Natural killer cell (primary cell): ENCODE measurements around the gene GPR35. TPM values are rescaled to one million over a fixed set of nuclear protein-coding genes. Genes with fewer than 3 reads are reported as not detected.

ENCODE experiments used
- ATAC-seq, 3 donors: fragments of 150-1000 bp in 2 of 3; fragments of 200-7000 bp in 1 of 3; cut with Tn5 transposase; 1 replicate in 1 of 3; 2 replicates in 2 of 3; pipeline ENCODE4 v1.10.0; 2021; ENCODE audit warnings: mild to moderate bottlenecking in 2 of 3, moderate library complexity in 2 of 3
- DNase-seq, 2 donors: peaks; one replicate each; pipeline versions ENCODE4 v3.0.0 to v3.0.0-alpha.2; 2013 to 2021; ENCODE audit warnings: mixed read lengths in 1 of 2
- H3K27ac ChIP-seq: one replicate; pipeline ENCODE4 v1.5.1; 2013; ENCODE audit warnings: mild to moderate bottlenecking, low read length
- H3K27me3 ChIP-seq: one replicate; pipeline ENCODE4 v1.6.1; 2013; ENCODE audit warnings: low read length; ENCODE audit not compliant: control insufficient read depth, insufficient read depth
- H3K36me3 ChIP-seq: one replicate; pipeline ENCODE4 v1.6.1; 2013; ENCODE audit warnings: low read length; ENCODE audit not compliant: control insufficient read depth, insufficient read depth
- H3K4me1 ChIP-seq: one replicate; pipeline ENCODE4 v1.6.1; 2013; ENCODE audit warnings: low read length; ENCODE audit not compliant: control insufficient read depth, insufficient read depth
- H3K4me3 ChIP-seq: one replicate; pipeline ENCODE4 v1.5.1; 2013; ENCODE audit warnings: low read length
- H3K9me3 ChIP-seq: one replicate; pipeline ENCODE4 v1.6.1; 2013; ENCODE audit warnings: low read length; ENCODE audit not compliant: control insufficient read depth, insufficient read depth
- H3K27ac Mint-ChIP-seq, 2 donors: one replicate each; pipeline ENCODE4 v1.8.0; 2022; ENCODE audit warnings: mild to moderate bottlenecking in 2 of 2, mixed read lengths in 2 of 2, moderate library complexity in 1 of 2
- H3K27me3 Mint-ChIP-seq, 2 donors: one replicate each; pipeline ENCODE4 v1.8.0; 2022; ENCODE audit warnings: low read depth in 2 of 2, mixed read lengths in 2 of 2
- H3K36me3 Mint-ChIP-seq: one replicate; pipeline ENCODE4 v1.8.0; 2022; ENCODE audit warnings: mixed read lengths
- H3K4me1 Mint-ChIP-seq, 2 donors: one replicate each; pipeline ENCODE4 v1.8.0; 2022; ENCODE audit warnings: mixed read lengths in 2 of 2
- H3K4me3 Mint-ChIP-seq: one replicate; pipeline ENCODE4 v1.8.0; 2022; ENCODE audit warnings: mild to moderate bottlenecking, moderate library complexity, mixed read lengths
- H3K9me3 Mint-ChIP-seq, 2 donors: one replicate each; pipeline ENCODE4 v1.8.0; 2022; ENCODE audit warnings: mixed read lengths in 2 of 2
- WGBS: methylation state at CpG from one replicate; pipeline ENCODE4 v1.1.7; 2013; ENCODE audit warnings: missing lambda C conversion rate; ENCODE audit not compliant: insufficient coverage; 5-methylcytosine and 5-hydroxymethylcytosine counted together
- intact Hi-C: fragments of 100-400 bp; cut with micrococcal nuclease; formaldehyde crosslinking; loops from one replicate; pipeline ENCODE4 v1.14.2; 2022
- total RNA-seq, 4 donors: library from RNA; stranded (reverse); fragments of 120-200 nt in 1 of 4; gene quantifications; one replicate each; pipeline versions ENCODE4 v1.2.3 to v1.2.4, GENCODE V29; 2013 to 2022
- TF ChIP-seq, protein P1 (sequence below): fragments of 200-600 bp; IDR thresholded peaks from one replicate; pipeline ENCODE4 v1.8.0; 2022; ENCODE audit warnings: antibody characterized with exemption

Gene GPR35
- total RNA-seq, 3 donors from 2014 or later (not counting 1 experiment from before 2014, with no cell fraction given) = 10.6 to 19.7 (median 15.7) TPM

DNA sequence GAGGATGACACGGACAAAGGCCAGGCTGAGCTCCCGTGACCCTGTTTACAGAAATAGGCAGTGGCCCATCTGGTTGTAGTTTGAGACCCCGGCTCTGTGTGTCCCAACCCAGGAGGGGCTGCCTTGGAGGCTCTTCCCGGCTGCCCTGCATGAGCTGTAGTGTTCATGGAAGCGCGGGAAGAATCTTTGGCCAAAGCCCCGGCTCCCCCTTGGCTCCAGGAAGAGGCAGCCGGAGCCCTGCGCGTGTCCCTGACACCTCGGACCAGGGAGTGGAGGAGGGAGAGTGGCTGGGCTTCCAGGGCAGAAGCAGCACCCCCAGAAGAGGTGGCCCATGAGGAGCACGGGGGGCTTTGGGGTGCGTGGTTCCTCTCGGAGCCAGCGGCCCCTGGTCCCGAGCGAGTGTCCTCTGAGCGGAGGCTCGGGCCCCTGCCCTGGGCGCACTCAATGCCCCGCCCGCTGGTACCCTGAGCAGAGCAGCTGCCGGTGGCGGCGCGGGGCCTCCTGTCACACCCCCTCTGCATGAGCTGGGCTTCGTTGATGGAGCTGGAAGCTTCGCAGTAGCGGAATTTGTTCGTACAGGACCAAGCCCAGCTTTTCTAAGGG, 21.7 kb downstream of the GPR35 start:
- WGBS = 82% methylated on average over 30 of the region's 30 CpGs
- Histone ChIP-seq H3K9me3 (no peaks in the 10 kb centered on the region), H3K4me1 (peaks cover 6% of the 10 kb centered on the region), H3K27me3 (no peaks in the 10 kb centered on the region), H3K4me3 (no peak overlapping the region), H3K36me3 (no peaks in the 10 kb centered on the region), H3K27ac (no peak overlapping the region)
- no peak for ATAC-seq
- no peak overlapping the region for H3K4me3 Mint-ChIP-seq
- DNase-seq = peak in 1 of 2 donors; percentile 2
- H3K27ac Mint-ChIP-seq = no peak overlapping the region
- intact Hi-C loops = no loop called here
- H3K27me3 Mint-ChIP-seq = peaks cover 16 to 20% of the 10 kb centered on the region in 2 donors
- no peaks in the 10 kb centered on the region for H3K36me3 Mint-ChIP-seq
- TF ChIP-seq, protein P1, sequence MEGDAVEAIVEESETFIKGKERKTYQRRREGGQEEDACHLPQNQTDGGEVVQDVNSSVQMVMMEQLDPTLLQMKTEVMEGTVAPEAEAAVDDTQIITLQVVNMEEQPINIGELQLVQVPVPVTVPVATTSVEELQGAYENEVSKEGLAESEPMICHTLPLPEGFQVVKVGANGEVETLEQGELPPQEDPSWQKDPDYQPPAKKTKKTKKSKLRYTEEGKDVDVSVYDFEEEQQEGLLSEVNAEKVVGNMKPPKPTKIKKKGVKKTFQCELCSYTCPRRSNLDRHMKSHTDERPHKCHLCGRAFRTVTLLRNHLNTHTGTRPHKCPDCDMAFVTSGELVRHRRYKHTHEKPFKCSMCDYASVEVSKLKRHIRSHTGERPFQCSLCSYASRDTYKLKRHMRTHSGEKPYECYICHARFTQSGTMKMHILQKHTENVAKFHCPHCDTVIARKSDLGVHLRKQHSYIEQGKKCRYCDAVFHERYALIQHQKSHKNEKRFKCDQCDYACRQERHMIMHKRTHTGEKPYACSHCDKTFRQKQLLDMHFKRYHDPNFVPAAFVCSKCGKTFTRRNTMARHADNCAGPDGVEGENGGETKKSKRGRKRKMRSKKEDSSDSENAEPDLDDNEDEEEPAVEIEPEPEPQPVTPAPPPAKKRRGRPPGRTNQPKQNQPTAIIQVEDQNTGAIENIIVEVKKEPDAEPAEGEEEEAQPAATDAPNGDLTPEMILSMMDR = no peak
- H3K9me3 Mint-ChIP-seq = no peaks in the 10 kb centered on the region
- peaks cover 5 to 15% of the 10 kb centered on the region in 2 donors for H3K4me1 Mint-ChIP-seq

DNA sequence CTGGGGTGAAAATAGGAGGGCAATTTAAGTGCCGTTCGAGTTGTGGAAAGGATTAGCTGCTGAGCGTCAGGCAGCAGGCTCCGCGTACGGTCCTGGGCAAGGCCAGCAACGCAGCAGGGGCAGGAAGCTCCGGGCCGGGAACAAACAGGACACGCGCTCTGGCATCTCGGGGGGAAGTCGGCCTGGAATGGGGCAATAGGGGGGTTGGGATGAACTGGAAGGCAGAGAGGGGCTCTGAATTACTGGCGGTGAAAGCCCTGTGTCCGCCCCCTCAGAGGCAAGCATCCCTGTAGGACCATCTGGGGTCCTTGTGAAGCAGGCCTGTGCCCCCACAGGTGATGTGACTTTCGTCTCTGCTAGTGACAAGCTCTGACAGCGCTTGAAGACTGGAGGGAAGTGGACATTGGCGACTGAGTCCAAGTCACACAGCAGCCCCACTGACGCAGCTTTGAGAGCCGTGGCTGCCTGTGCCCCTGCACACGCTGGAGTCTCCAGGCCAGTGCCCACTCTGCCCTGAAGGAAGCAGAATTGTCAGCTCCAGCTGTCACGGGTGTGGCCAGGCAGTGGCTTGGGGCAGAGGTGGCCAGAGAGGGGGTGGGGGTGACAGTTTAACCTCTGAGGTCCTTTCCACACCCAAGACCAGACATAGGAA, 22.3 kb downstream of the GPR35 start:
- ATAC-seq = no peak
- no peaks in the 10 kb centered on the region for H3K36me3 ChIP-seq
- TF ChIP-seq, protein P1 = no peak
- H3K27ac Mint-ChIP-seq = no peak overlapping the region
- peak in 1 of 2 donors; percentile 2 for DNase-seq
- H3K27ac ChIP-seq = no peak overlapping the region
- no peak overlapping the region for H3K4me3 Mint-ChIP-seq
- H3K27me3 Mint-ChIP-seq = peaks cover 19 to 20% of the 10 kb centered on the region in 2 donors
- no peaks in the 10 kb centered on the region for H3K27me3 ChIP-seq
- no peaks in the 10 kb centered on the region for H3K9me3 ChIP-seq
- no peaks in the 10 kb centered on the region for H3K9me3 Mint-ChIP-seq
- H3K36me3 Mint-ChIP-seq = no peaks in the 10 kb centered on the region
- WGBS = 72% methylated on average over 22 of the region's 22 CpGs
- intact Hi-C loops = no loop called here
- H3K4me1 Mint-ChIP-seq = peaks cover 5 to 15% of the 10 kb centered on the region in 2 donors
- peaks cover 6% of the 10 kb centered on the region for H3K4me1 ChIP-seq
- H3K4me3 ChIP-seq = no peak overlapping the region

DNA sequence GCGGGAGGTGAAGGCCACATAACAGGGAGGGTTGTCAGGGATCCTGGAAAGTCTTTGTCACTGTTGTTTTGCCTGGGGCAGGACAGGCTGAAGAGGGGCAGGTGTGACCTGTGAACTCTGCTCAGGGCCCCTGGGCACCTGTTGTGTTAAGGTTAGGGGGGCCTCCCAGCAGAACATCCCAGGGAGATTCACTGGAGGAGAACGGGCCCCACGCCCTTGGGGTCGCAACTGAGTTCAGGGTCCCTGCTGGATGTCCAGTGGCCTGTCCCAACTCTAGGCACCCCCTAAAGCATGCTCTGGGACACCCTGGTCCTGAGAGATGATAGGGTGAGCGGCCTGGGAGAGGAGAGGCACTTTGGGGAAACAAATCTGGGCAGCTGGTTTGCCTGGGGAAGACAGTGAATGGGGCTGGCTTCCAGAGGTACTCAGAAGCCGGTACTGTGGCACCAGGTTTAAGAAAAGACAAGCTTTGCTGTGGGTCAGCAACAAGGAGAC, 22.9 kb downstream of the GPR35 start:
- peaks cover 6% of the 10 kb centered on the region for H3K4me1 ChIP-seq
- TF ChIP-seq, protein P1 = no peak
- DNase-seq (no peak), ATAC-seq (no peak)
- H3K36me3 ChIP-seq = no peaks in the 10 kb centered on the region
- Mint-ChIP-seq H3K27ac (no peak overlapping the region), H3K36me3 (no peaks in the 10 kb centered on the region), H3K4me3 (no peak overlapping the region), H3K27me3 (peaks cover 20% of the 10 kb centered on the region in 2 donors), H3K4me1 (peaks cover 5 to 15% of the 10 kb centered on the region in 2 donors), H3K9me3 (no peaks in the 10 kb centered on the region)
- intact Hi-C loops = no loop called here
- H3K4me3 ChIP-seq = no peak overlapping the region
- WGBS = 78% methylated on average over 6 of the region's 6 CpGs
- H3K27me3 ChIP-seq = no peaks in the 10 kb centered on the region
- no peaks in the 10 kb centered on the region for H3K9me3 ChIP-seq
- no peak overlapping the region for H3K27ac ChIP-seq
